HG02642 (cell line): ENCODE results near the gene DZIP1L.

Experiments
- ATAC-seq: cut with Tn5 transposase; IDR thresholded peaks from one replicate; pipeline ENCODE4 v1.9.1; 2021; ENCODE audit warnings: mild to moderate bottlenecking; ENCODE audit not compliant: unreplicated experiment, poor library complexity

The DZIP1L gene

DNA sequence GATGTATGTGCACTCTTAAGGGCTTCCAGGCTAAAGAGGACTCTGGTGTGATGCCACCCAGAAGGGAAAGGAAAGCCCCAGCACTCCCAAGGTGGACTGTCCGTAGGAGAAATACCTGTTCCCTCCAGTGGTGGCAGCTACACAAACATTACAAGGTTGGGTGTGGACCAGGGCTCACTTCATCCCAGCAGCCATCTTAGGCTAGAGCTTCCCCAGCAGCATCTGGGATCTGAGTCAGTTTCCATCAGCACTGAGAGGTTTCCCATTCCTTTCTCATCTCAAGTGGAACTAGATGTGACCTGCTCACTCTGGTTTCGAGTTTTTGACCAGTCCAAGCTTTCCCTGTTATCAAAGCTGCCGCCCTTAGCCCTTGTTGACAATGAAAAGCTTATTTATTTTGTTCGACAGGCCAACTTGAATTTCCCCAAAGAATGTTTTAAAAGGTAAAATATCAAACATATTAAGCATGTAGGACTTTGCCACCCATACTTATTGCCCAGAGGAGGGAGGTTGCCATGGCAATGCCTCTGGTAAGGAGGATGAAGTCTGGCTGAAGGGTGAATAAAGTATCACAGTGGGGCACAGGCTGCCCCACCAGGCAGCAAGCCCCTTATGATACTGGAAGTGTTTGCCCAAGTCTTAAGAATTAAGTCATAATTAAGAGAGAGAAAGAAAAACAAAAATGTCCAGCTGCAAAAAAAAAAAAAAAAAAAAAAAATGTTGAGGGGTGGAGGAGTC is 76.5 kb downstream of the DZIP1L start:
- no peak for ATAC-seq

DNA sequence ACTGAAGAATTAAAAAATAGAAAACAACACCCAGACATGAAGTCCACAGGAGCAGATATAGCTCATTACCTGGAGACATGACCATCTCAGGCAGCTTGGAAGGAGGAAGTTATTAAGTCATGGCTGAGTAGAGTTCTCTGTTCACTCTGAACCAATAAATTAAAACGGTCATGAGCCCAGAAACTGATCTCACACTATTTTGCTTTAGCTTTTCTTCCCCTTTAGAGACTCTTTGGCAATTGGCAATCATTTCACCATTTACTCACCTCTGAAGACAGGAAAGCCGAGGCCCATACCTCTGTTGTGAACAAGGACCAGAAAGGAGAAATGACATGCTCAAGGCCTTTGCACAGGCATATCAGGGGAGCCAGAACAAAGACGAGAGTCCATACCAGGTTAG is 78.8 kb downstream of the DZIP1L start:
- no peak for ATAC-seq

DNA sequence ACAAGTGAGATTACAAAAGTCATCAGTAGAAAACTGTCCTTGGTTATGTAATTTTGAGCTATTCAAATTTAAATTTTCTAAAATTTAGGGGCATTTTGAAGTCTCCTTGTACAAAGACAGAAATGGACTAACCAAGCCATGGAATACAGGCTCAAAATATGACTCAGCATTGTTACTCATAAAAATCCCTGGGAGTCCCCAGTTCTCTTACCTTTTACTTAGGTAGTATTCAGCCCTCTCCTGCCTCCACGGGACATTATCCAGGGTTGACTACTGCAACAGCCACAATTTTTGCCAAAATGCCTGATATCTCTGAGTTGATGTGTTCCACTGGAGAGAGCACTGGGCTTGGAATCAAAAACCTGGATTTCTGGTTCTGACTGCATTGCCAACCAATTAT is 80.5 kb downstream of the DZIP1L start:
- ATAC-seq = no peak

DNA sequence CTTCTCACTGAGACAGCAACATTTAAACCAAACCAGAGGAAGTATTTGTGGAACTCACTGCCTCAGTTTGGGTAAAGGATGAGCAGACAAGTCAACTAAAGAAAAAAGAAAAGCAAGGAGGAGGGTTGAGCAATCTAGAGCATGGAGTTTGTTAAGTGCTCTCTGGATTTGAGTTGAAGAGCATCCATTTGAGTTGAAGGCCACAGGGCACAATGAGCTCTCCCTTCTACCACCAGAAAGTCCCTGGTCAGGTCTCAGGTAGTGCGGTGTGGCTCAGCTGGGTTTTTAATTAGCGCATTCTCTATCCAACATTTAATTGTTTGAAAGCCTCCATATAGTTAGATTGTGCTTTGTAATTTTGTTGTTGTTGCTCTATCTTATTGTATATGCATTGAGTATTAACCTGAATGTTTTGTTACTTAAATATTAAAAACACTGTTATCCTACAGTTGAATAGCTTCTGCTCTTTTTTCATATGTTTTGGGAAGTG is 82.2 kb downstream of the DZIP1L start:
- ATAC-seq = peak; percentile 27

DNA sequence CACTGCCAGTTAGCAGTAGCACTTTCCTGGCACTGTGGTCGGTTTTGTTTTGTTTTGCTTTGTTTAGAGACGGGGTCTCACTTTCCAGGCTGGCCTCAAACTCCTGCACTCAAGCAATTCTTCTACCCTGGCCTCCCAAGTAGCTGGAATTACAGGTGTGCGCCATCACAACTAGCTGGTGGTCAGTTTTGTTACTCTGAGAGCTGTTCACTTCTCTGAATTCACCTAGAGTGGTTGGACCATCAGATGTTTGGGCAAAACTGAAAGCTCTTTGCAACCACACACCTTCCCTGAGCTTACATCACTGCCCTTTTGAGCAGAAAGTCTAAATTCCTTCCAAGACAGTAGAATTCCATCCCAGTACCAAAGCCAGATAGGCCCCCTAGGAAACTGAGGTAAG is 82.8 kb downstream of the DZIP1L start:
- peak; percentile 43 for ATAC-seq

DNA sequence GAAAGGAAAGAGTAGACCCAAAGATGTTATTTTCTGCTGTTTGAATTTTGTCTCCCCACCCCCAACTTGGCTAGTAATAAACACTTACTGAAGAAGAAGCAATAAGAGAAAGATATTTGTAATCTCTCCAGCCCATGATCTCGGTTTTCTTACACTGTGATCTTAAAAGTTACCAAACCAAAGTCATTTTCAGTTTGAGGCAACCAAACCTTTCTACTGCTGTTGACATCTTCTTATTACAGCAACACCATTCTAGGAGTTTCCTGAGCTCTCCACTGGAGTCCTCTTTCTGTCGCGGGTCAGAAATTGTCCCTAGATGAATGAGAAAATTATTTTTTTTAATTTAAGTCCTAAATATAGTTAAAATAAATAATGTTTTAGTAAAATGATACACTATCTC is 83.9 kb downstream of the DZIP1L start:
- no peak for ATAC-seq

DNA sequence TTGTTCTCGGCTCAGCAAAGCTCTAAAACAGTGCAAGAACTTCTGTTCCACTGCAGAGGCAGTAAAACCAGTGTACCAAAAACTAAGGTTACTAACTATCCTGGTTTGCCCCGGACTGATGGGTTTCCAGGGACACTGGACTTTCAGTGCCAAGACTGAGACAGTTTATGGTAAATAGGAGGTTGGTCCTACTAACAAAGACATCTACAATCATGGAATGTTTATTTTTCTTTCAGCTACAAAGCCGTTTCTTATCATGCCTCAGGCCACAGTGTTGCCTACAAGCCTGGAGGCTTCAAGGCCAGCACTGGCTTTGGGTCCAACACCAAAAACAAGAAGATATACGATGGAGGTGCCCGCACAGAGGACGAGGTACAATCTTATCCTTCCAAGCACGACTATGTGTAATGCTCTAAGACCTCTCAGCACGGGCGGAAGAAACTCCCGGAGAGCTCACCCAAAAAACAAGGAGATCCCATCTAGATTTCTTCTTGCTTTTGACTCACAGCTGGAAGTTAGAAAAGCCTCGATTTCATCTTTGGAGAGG is 84.6 kb downstream of the DZIP1L start:
- ATAC-seq = no peak

DNA sequence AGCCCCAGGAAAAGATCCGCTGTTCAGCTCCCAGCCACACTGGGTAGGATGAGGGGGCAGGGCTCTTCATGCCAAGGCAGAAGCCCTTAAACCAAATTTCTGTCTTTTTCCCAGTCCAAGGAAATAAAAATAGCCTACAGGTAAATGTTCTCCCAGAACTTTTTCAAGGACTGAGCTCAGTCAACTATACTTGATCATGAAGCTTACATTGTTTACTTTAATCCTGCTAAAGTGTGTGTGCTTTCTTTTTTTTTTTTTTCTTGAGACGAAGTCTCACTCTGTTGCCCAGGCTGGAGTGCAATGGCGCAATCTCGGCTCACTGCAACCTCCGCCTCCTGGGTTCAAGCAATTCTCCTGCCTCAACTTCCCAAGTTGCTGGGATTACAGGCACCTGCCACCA is 87.6 kb downstream of the DZIP1L start:
- ATAC-seq = no peak

DNA sequence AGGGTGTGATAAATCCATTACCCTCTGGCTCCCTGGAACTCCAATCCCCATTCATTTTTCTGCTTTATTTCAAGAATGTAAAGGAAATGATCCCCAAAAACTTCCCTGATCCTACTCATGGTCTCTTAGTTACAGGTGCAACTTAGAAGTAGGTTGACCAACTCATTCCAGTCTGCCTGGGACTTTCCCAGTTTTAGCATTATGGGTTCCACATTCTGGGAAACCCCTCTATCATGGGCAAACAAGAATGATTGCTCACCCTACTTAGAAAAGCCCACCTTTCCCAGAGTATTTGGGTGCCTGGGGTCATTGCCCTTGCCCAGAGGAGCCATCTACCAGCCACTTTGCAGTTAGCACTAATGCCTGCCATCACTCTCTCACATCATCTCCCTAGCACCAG is 89.9 kb downstream of the DZIP1L start:
- no peak for ATAC-seq

DNA sequence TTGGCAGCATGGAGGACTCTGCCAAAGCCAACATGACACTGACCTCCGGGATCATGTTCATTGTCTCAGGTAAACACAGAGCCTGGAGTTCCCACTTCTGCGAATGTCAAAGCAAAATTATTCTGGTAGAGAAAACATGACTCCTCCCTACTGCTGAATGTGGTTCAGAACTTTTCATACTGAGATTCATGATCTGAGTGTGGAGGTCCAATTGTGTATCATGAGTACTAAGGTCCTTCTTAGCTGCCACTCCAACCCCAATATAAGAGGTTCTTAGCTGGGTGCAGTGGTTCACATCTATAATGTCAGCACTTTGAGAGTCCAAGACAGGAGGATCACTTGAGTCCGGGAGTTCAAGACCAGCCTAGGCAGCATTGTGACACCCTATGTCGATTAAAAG is 91.7 kb downstream of the DZIP1L start:
- peak; percentile 48 for ATAC-seq

DNA sequence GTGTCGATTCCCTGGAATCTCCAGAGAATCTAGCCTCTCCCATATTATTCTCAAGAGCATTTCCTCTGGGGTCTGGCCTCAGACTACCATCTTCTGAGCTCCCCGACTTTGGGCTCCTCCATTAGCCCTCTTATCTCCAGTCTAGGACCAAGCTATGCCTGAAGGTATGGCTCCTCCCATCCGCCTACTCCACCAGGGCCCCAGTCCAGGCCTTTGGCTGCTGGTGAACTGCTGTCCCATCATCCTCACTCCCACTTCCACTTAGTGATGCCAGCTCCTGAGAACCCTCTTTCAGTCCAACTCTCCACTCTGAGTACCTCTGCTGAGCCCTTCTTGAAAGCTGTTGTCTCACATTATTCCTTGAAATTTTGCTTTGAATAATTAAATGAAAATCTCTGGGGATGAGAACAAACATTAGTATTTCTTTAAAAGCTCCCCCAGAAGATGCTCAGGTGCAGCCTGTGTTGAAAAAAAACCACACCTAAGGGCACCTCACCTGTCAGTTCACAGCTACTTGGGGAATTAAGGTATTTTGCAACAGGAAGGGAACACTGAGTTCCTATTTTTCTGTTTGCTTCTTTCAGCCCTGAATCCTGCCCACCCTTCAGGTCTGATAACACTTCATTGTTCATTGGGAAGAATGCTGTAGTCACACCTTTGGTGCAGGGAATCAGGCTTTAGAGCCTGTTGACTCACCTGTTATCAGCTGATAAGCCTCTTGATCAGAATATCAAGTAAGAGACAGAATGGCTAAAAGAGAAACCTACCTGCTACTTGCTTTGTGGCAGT is 95.9 kb downstream of the DZIP1L start:
- ATAC-seq = no peak

DNA sequence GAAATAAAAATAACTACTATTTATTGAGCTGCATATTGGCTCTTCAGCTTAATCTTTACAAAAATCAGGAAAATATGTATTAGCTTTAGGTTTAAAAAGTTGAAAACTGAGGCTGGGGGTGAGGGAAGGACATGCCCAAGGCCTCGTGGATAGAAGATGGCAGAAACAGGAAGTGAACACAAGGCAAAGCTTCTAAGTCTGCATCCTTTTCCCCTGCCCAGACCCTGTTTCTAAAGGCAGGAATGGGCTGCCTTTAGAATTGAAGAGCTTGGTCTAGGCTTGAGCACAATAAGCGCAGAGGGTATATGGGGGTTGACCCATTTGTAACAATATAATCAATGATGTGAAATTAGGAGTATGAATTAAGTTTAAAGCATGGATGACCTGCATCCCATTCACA is 99.3 kb downstream of the DZIP1L start:
- ATAC-seq = no peak

DNA sequence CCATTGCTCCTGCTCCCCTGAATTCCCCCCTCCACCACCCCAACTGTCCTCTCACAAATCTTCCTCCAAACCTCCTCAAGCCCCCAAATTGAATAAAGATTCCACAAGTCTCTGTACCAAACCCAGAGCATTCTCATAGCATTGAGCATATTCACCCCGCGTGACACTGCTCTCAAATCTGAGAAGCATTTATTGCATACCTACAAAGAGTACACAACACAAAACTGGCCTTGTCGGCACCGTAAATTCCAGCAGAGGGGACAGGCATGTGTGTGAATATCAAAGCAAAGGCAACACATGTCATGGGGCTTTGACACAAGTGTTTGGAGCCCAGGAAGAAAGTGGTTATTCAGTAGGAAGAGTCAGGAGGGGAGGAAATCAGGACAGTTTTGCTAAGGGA is 102.9 kb downstream of the DZIP1L start:
- ATAC-seq = no peak
